GM19455 (cell line): ENCODE data around the gene OR51E2.
"Not testable (repeated sequence)": the region's sequence is repeated elsewhere in the genome, so short reads cannot be mapped to it uniquely, and the experiment has no call there.

Experiments
- ATAC-seq: cut with Tn5 transposase; IDR thresholded peaks from one replicate; pipeline ENCODE4 v1.9.1; 2021; ENCODE audit not compliant: unreplicated experiment

Gene OR51E2

GRCh38 chr11:4697585-4697984, at the start of gene OR51E2:
TSS of gene OR51E2 (minus strand) at chr11:4697853. CDS start at chr11:4682711, 15,142 bp downstream.
- ATAC-seq: no peak

DNA sequence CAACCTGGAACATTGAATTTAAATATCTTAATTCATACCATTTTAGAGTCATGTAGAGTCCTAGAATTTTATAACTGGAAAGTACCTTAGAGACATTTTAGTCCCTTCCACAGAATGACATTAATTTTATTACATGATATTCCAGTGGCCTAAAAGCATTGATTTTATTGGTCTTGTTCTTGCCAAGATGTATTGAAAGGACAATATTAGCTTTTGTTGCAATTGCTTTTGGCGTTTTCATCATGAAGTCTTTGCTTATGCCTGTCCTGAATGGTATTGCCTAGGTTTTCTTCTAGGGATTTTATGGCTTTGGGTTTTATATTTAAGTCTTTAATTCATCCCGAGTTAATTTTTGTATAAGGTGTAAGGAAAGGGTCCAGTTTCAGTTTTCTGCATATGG, 43.1 kb upstream of the OR51E2 start:
- no peak for ATAC-seq

DNA sequence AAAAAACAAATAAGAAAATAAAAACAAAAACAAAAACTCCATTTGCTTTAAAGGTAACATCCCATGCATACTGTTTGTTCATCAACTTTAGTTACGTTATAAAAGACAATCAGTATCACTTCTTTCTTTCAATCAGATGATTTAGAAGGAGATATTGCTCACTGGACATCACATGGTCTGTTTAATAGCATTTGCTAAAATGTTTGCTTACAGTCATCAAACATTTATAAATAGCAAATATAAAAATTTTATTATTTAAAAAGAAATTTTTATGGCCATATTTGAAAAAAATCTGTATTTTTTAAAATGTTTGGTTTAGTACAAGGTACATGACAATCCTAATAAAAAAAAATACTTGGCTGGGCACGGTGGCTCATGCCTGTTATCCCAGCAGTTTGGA, 29.5 kb upstream of the OR51E2 start:
- no peak for ATAC-seq

- ATAC-seq: not testable (repeated sequence)
Observed at GRCh38 chr11:4722616-4723534, 25.2 kb upstream of the OR51E2 start.

GRCh38 chr11:4714300-4714699, 16.6 kb upstream of the OR51E2 start:
- ATAC-seq: no peak

DNA sequence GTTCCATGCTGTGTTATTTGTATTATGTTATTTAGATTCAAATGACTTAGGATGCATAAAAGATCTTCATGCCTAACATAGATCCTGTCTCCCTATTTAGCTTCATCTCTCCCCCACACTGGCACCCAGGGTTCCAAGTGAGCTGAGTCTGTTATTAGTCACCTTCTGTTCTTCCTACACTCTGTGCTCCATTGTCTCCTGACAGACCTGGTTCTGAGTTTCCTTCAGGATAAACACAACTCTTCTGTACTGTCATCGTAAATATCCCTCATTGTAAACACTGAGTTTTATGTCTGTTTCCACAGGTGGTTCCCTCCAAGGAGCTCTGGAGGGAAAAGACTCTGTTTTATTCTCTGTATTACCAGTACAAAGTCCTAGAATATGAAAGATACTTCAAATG, 15.6 kb upstream of the OR51E2 start:
- no peak for ATAC-seq

DNA sequence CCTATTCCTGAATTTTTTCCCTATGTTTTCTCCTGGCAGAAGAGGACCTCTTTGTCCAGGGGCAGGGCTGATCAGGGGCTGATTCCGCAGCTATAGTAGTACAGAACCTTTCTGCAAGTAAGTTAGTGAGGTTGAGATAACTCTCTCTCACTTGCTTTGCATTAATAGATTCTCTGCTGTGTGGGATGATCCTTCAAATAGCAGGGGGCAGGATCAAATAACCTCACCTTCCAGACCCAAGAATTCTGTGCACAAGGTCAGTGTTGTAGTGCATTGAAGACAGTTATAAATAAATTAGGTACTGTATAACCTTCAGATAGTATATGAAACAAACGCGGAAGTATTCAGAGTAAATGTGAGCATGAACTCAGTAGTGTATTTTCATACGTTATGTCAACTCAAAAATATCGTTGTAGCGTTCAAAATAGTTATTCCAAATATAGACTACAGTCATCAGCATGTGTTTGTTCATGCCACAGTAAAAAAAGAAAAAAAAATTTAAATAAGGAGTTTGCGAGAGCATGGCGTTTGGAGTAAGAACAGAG, 7.2 kb upstream of the OR51E2 start:
- no peak for ATAC-seq

- peak; percentile 68 for ATAC-seq
Observed at GRCh38 chr11:4704054-4704789, 6.6 kb upstream of the OR51E2 start, which contains the start of gene MMP26. TSS of gene MMP26 (plus strand) at chr11:4704784.

- no peak for ATAC-seq
Observed at GRCh38 chr11:4700436-4700820, 2.8 kb upstream of the OR51E2 start.

- ATAC-seq: peak; percentile 85
Observed at GRCh38 chr11:4699697-4700435, 2.2 kb upstream of the OR51E2 start.

- ATAC-seq: no peak
Observed at GRCh38 chr11:4695442-4695841, 2.2 kb downstream of the OR51E2 start.

DNA sequence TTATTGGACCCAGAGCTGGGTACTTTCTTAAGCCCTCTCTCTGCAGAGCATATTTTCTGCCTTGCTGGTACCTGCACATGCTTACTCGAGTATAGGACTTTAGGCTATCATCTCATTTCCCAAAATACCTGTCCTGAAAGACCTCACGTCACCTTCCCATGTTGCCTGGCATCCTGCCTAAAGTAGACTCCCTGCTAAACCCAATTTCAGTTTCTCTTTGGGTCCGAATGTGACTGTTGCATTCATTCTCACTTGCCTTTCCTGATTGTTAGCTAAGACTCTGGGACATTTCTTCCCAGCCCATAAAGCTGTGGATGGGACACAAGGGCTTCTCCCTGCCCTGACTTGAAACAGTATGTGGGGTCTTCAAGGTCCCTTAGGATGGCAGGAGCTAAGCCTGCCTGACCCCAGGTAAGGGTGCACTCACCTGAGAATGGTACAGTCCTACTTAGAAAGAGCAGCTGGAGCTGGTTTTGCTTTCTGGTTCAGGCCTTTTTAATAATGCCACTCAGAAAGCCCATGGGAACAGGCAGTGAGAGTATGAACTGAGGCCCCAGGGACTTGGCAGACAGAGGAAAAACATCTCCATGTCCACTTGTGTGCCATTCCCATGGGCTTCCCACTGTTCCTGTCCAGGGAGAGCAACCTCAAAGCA, 12.9 kb downstream of the OR51E2 start:
- ATAC-seq: no peak

DNA sequence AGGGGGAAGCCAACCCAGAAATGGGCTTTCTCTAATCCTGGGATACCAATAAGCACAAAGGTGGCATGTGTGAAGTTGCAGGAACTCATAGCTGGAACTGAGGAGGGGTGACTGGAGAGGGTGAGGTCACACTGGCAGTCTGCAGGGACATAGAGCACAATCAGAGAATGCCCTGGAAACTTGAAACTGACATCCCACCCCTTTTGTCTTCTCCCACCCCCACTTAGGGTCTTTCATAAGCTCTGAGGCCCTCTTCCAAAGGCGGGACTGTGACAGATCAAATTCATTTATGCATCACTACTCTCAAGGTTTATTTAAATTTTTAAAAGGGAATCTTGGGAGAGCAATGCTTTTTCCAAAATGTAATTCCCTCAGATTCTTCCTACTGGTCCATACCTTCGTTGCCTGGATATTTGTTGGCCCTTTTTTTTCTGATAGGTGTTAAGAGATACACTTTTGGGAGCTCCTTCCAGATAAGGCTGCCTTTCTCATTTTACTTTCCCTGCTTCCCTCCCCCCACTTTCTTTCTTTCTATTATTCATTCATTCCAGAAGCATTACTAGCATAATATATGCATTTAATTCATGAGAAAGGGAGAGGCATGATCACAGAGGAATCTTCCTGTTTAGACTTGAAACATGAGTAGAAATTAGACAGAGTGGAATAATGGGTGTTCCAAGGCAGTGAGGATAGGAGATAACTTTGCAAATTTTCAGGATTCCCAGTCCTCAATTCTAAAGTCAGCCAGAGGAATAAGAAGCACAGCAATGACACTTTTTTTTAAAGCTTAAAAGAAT, 14.8 kb downstream of the OR51E2 start:
- ATAC-seq: no peak

GRCh38 chr11:4680341-4680740, 17.3 kb downstream of the OR51E2 start:
- ATAC-seq: no peak

DNA sequence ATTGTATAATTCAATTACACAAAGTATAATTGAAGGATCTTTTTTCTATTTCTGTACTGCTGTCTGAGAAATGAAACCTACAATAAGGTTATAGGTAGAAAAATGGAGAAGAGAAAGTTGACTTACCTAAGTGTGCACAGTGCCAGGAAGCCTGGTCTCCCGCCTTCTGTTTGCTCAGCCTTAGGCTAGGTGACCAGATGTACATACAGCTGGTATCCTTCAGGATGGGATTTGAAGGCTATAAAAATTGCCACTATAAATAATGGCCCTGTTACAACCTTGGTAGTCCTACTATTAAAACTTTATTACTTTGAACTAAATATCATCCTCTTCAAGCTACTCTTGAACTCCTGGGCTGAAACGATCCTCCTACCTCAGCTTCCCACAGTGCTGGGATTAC, 19.7 kb downstream of the OR51E2 start:
- no peak for ATAC-seq

GRCh38 chr11:4673781-4674180, 23.9 kb downstream of the OR51E2 start:
- no peak for ATAC-seq

GRCh38 chr11:4672470-4672869, 25.2 kb downstream of the OR51E2 start:
- ATAC-seq: no peak

DNA sequence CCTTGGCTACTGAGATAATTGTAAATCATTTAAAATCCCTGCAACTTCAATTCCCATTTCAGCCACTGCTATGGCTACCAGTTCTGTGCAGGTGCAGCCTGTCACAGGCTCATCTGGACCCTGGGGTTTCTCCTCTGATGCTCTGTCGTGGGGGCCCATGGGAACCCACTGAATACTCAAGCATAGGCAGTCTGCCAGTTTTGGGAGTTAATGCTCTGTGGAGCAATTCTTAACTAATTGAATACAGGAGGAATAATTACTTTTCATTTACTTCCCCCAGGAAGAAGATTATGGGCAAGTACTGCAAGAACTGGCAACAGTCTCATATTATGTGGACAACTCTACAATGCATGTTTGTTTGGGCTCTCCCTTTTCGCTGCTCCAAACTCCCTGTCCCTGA, 25.9 kb downstream of the OR51E2 start:
- no peak for ATAC-seq

- no peak for ATAC-seq
Observed at GRCh38 chr11:4665424-4665823, 32.2 kb downstream of the OR51E2 start.

DNA sequence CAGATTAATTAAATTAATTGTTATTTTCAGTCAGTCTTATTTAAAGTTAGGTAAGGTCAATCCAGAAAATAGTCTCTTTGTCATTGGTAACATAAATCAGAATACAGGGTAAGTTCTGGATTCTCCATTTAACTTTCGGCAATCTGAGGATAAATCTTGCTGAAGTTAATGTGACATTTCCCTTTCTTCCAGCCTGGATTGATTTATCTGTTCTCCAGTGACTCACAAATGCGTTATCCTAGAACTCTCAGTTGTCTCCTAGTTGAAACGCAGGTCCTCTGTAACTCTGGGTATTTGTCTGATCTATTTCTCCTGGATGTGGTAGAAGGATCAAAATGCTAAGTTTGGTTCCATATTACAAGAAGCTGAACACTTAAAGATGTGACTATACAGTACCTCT, 32.9 kb downstream of the OR51E2 start:
- no peak for ATAC-seq
